ENCODE measurements around the gene HCAR3.
A peak's percentile ranks its signal among the peaks of the same experiment; 100 is the strongest.
"Not testable (repeated sequence)": the region's sequence is repeated elsewhere in the genome, so short reads cannot be mapped to it uniquely, and the experiment has no call there.

The HCAR3 gene

GRCh38 chr12:122721057-122721545 lies 4.5 kb upstream of the HCAR3 start:
- no peak for DNase-seq

GRCh38 chr12:122715211-122715610 lies 1.4 kb downstream of the HCAR3 start:
- DNase-seq = not testable (repeated sequence)

GRCh38 chr12:122713491-122714188 lies 3.0 kb downstream of the HCAR3 start:
- not testable (repeated sequence) for DNase-seq

- DNase-seq = not testable (repeated sequence)
Measured at GRCh38 chr12:122711266-122711665, 5.3 kb downstream of the HCAR3 start.

GRCh38 chr12:122710341-122710740 lies 6.3 kb downstream of the HCAR3 start:
- DNase-seq = not testable (repeated sequence)

GRCh38 chr12:122709287-122709686 lies 7.3 kb downstream of the HCAR3 start:
- not testable (repeated sequence) for DNase-seq

GRCh38 chr12:122703841-122704240 lies 12.8 kb downstream of the HCAR3 start:
- not testable (repeated sequence) for DNase-seq

GRCh38 chr12:122702890-122703611 lies 13.6 kb downstream of the HCAR3 start, which contains the start of gene HCAR2:
TSS of gene HCAR2 (minus strand) at chr12:122703357. CDS start at chr12:122703283, 74 bp downstream.
- not testable (repeated sequence) for DNase-seq

- not testable (repeated sequence) for DNase-seq
Measured at GRCh38 chr12:122701481-122701880, 15.1 kb downstream of the HCAR3 start.

GRCh38 chr12:122700038-122700710 lies 16.4 kb downstream of the HCAR3 start:
- not testable (repeated sequence) for DNase-seq

GRCh38 chr12:122696922-122697321 lies 19.7 kb downstream of the HCAR3 start:
- not testable (repeated sequence) for DNase-seq

GRCh38 chr12:122691566-122691965 lies 25.0 kb downstream of the HCAR3 start:
- no peak for DNase-seq

GRCh38 chr12:122688291-122688690 lies 28.3 kb downstream of the HCAR3 start:
- DNase-seq = no peak

GRCh38 chr12:122687086-122687485 lies 29.5 kb downstream of the HCAR3 start:
- DNase-seq = peak; percentile 8

GRCh38 chr12:122686538-122686937 lies 30.1 kb downstream of the HCAR3 start:
- no peak for DNase-seq

GRCh38 chr12:122684297-122684813 lies 32.3 kb downstream of the HCAR3 start:
- no peak for DNase-seq

- DNase-seq = peak; percentile 59
Measured at GRCh38 chr12:122681814-122682213, 34.8 kb downstream of the HCAR3 start.

GRCh38 chr12:122680989-122681388 lies 35.6 kb downstream of the HCAR3 start:
- DNase-seq = not testable (repeated sequence)

GRCh38 chr12:122676781-122677180 lies 39.8 kb downstream of the HCAR3 start:
- DNase-seq = not testable (repeated sequence)

- DNase-seq = not testable (repeated sequence)
Measured at GRCh38 chr12:122676015-122676414, 40.6 kb downstream of the HCAR3 start.

- no peak for DNase-seq
Measured at GRCh38 chr12:122672515-122672914, 44.1 kb downstream of the HCAR3 start.

- peak; percentile 53 for DNase-seq
Measured at GRCh38 chr12:122669397-122670070, 47.1 kb downstream of the HCAR3 start.
